GM19099 (cell line): Measurements from ENCODE around the gene PPP2R2B.

ENCODE experiments used
- POLR2A ChIP-seq: IDR thresholded peaks from 3 replicates; pipeline ENCODE4 v1.6.1; 2011; ENCODE audit warnings: low read depth; ENCODE audit not compliant: insufficient read length; ENCODE audit errors: extremely low read depth

The PPP2R2B gene

DNA sequence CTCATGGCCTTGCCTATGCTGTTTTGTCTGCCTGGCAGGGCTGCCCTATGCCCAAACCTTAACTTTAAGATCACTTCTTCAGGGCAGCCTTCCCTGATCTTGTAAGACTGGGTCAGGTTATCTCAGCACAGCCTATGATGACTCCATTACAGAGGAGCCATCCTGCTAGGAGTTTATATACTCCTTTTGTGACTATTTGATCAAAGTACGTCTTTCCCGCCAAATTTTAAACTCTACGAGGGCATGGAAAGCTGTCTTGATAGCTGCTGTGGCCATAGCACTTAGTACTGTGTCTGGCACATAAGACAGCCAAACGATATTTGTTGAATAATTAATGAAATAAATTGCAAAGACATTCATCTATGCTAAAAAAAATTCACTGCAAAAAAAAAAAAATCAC is 60.6 kb downstream of the PPP2R2B start:
- no peak for TF ChIP-seq POLR2A

DNA sequence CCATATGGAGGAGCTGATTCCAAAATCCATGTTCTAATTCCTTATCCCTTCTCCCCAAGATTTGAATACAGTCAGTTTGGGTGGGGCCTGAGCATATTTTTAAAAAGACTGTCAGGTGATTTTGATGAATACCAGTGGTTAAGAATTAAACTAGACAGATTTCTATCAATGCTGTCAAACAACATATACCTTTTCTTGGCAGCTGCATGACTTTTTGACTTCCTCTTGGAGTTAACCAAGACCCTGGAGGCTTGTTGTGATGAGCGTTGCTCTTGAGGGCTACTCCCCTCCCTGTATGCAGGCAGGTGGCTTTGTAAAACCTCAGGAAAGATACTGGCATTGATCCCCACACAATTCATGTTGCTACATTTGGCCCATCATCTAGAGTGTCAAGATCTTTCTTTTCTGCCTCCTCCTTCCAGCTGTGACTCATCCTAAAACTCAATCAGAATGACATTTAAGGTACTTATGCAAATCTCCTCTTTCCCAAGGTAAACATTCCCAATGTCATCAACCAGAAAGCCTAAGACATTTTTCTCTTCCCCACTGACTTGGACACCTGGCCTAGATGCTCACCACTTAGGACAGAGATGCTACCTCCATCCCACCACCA is 61.7 kb downstream of the PPP2R2B start:
- TF ChIP-seq POLR2A = no peak

DNA sequence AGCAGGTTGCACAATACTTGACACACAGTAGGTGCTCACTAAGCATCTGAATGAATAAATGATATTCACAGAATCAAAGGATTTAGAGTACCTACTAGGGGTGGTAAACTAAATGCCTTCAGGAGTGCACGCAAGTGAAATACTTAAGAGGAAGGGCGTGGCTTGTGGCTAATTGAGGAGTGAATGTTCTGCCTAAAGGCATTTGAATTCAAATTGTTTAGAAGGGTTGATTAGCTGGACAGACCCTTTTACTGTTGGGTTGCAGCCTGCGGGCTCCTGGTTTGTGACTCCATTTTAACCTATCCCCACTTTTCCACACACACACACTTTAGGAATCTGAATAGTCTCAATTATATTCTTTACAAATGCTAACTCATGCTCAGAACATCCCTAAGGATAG is 63.1 kb downstream of the PPP2R2B start:
- no peak for TF ChIP-seq POLR2A

DNA sequence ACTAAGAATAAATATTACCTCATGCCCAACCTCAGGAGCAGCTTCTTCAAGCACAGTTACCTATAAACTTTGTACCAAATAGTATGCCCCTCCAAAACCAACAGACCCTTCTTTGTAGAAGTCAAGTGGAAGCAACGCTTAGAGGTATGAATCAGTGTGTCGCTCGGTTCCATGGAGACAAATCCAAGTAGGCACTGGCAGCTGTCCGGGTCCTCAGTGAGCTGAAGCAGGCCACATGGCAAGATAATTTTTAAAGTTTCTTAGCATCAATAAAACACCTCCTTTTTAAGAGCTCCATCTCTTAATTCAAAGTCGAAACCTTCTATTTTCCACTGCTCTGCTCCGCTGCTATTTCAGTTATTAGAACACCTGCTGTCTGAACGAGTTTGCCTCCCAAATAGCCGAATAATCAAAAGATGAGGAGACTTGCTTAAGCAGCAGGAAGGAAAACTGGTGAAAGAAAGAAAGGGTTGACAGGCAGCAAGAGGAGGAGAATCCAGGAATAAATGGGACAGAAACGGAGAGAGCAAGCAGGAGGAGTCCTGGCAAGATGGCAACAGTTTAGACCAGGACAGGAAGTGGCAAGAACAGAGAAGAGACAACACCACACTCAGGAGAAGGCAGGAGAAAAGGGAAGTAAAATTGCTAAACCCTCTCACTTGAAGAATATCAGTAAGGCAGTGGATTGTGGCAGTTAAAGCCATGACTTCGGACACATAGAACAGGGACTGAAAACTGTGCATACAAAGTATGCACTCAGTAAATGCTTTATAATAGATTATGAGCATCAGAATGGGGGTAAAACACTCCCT is 65.0 kb downstream of the PPP2R2B start:
- no peak for TF ChIP-seq POLR2A

DNA sequence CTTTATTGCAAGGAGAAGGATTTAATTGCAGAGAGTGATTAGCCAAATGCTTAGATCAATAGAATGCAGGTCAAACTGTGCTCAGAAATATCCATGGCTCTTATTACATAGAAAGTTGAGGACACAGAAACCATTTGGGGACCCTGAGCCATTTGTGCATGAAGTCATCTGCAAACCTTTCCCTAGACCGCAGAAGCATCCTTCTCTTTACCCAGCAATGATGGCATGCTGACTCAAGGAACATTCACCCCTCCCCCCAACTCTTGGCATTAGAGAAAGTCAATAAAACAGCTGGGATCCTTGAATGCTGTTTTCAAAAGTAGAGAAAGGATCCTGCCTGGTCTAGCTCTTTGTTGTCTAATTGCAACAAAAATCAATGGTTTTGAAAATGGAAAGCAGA is 73.5 kb downstream of the PPP2R2B start:
- no peak for TF ChIP-seq POLR2A

DNA sequence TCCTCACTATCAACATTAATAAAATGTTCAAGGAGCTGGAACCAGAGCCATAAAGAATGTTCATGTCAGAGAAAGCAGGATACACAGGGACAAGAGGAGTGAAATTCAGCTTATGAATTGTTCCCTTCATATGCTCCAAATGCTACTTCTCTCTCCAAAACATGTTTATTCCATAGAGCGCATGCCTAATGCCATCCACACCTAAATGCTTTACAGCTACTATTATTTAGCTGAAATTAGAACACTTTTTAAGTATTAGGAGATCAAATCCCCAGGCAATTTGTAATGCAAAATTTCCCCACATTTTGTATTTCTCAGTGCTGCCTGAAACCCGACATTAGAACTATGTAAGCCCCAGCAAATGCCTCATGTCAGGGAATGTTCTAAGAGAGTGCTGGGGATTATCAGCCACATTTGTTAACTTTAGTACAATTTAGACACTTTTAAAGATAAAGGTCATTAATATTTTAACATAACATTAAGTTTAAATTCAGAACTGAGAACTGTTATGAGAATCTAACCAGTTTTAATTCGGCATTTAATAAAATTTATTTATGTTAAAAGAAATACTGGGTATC is 75.5 kb downstream of the PPP2R2B start:
- TF ChIP-seq POLR2A = no peak

DNA sequence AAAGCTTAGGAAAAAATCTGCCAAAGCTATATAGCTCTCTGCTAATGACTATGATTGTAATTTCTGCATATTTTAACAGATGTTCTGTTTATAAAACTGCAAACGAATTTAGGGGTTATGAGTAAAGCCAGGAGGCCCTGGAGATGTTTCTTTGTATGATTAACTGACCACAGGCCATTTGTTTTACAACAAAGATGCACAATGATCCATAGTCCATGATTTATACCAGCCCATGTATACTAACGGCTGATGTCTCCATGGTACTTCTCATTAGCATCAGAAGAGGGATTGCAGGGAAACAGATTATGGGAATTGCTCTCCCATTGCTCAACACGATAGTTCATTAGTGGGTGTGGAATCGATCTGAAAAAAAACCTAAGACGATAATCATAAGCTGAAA is 78.9 kb downstream of the PPP2R2B start:
- no peak for TF ChIP-seq POLR2A

DNA sequence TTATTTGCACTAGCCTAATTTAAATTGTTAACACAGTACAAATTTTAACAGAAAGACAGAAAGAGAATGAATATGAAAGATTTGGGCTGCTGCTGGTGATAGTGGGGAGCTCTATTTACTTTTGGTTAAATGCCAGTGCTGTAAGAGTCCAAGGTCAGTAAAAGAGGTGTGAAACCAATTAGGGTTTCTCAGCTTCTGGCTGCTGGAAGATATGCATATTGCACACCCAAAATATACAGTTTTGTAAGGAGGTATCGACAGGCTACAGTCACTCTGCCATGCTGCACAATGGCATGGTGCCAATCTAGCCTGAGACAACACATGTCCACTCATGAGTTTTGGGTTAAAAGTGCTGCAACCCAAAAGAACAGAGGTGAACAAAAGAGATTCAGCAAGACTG is 79.3 kb downstream of the PPP2R2B start:
- no peak for TF ChIP-seq POLR2A

DNA sequence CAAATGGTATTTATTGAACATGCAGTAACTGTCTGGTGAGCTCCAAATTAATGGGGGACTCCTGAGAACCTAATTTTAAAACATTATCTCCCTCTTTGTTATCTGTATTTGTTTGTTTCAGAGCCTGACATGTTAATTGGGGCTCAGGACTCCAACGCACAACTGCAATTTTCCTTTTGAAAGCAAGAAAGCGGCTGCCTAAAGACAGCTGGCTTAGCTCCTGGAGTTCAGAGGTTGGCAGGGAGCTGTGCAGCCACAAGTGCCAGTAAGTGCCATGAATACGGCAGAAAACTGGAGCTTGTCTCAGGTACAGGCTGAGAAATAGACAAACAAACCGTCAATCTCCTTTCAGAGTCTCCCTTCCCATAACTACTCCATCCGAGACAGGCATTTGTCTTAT is 80.9 kb downstream of the PPP2R2B start:
- no peak for TF ChIP-seq POLR2A

DNA sequence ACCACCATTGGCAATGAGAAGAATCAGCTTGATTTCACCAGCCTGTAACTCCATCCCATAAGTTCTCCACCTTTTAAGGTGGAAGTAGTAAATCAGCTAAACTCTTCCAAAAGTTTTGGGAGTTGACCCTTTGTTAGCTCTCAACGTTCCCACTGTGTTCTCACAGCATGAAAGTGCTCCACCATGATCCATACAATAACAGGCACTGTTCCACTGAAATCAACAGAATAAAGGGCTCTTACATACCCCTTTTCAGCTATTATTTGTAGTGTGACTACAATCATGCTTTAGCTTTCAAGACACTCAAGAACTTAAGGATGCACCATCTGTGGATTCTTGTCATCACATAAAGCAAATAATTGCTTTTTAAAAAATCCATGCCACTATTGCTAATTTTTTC is 81.6 kb downstream of the PPP2R2B start:
- TF ChIP-seq POLR2A = no peak

DNA sequence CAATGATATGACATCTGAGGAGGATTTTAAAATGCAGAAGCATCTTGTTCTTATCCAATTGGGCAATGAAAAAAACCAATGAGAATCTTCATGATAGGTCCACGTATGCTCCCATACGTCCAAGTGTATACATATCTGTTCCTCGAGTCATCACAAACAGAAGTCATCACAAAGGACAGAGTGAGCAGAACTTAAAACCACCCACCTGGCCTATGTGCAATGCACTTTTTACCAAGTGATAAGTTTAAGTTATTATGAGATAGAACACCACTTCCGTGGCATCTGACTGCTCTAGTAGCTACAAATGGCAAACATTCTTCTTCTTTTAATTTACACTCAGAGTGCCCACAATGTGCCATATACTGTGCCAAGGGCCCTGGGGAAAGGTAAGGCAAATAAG is 82.4 kb downstream of the PPP2R2B start:
- TF ChIP-seq POLR2A = no peak

DNA sequence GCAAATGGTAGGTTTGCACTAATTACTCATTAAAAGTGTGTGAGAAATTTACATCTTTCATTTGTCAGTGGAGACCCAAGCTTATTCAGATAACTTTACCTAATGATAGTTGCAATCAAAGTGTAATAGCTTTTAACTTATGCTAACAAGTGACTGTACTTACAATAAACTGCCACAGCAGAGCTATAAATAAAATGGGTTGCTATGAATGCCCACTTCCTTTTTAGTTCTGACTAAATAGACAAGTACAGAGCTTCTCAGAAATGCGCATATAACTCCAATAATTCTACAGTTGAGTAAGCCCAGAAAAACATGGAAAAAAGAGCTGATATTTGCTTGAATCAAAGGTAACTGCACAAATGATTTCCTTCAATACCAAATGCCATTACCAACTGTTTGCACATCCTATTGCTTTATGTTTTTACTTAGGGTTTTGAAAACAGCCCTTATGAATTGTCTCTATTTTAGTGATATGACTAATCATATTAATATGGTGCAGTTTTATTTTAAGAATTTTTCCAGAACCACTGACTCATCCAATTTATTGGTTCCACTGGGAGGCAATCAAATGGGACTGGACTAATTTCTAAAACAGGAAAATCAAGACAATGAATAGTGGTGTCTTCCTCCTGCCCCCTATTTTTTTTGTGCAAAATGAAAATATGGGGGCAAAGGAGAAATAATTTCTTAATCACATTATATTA is 84.1 kb downstream of the PPP2R2B start:
- TF ChIP-seq POLR2A = no peak

DNA sequence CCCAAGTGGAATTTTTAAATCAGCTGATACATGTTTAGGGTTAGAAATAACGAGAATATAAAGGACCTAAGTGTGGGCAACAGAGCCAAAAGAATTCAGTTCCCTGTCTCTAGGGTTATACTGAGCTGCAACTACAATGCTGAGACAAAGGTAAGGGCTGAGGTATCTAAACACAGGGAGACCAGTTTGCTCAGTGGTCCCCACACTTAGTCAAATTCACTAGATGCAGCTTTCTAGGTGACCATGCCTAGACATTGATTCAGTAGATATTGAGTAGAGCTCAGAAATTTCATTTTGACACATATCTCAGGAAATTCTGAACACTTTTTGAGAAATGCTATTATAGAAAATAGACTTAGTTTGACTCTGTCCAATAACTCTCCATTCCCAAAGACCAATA is 84.8 kb downstream of the PPP2R2B start:
- no peak for TF ChIP-seq POLR2A

DNA sequence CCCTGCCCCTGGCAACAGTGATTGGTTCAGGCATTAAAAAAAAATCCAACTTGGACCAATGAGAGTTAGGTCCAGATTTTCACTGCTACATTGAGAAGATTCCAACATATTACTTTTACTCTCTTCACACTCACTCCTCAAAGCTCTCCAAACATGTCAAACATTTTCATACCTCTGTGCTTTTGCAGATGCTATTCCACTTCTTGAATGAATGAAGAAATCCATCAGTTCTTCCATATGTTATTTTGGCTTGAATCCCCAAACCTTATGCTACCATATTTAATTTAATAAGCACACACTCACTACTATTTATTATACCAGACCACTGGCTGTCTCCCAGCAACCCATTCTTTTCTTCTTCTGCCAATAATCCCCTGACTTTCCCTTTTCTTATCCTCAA is 87.1 kb downstream of the PPP2R2B start:
- no peak for TF ChIP-seq POLR2A
